ENCODE data around the gene F7.

DNA sequence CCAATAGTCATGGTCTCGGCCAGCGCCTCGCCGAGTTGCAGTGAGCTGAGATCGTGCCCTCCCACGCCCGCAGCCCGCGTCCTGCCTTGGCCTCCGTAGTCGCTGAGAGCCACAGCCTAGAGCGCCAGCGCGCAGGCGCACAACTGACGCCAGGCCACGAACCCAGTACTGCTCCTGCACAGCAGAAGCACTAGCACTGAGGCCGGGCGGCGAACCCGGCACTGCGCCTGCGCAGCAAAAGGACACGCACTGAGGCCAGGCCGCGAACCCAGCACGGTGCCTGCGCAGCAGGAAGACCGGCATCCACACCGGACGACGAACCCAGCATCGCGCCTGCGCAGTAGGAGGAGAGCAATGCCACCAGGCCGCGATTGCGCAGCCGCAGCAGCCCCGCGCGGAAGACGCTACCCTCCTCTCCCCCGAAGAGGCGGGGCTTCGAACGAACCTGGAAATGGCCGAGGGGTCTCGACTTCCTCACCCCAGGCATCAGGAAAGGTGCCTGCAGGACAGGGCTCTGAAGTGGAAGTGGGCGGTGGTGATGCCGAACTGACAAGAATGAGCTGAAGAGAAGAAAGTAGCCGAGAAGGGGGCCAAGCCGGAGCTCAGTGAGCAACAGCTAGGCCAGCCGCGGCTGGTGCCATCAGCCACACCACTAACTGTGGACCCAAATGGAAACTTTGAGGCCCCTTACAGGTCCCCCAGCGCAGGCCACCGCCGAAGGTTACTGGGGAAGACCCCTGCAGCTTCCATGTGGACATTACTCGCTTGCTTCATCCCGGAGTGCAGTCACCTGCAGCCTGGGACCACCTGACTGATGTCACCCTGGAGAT is 24.5 kb downstream of the F7 start:
- TF ChIP-seq, protein P1, sequence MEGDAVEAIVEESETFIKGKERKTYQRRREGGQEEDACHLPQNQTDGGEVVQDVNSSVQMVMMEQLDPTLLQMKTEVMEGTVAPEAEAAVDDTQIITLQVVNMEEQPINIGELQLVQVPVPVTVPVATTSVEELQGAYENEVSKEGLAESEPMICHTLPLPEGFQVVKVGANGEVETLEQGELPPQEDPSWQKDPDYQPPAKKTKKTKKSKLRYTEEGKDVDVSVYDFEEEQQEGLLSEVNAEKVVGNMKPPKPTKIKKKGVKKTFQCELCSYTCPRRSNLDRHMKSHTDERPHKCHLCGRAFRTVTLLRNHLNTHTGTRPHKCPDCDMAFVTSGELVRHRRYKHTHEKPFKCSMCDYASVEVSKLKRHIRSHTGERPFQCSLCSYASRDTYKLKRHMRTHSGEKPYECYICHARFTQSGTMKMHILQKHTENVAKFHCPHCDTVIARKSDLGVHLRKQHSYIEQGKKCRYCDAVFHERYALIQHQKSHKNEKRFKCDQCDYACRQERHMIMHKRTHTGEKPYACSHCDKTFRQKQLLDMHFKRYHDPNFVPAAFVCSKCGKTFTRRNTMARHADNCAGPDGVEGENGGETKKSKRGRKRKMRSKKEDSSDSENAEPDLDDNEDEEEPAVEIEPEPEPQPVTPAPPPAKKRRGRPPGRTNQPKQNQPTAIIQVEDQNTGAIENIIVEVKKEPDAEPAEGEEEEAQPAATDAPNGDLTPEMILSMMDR (IDR thresholded peaks at IDR 0.05): no peak
- TF ChIP-seq CREM (CRISPR knock-in tag; IDR thresholded peaks at IDR 0.05) (no peak), ZNF263 (CRISPR knock-in tag; IDR thresholded peaks at IDR 0.05; ENCODE audit: low read depth) (no peak)
- TF ChIP-seq, protein P2, sequence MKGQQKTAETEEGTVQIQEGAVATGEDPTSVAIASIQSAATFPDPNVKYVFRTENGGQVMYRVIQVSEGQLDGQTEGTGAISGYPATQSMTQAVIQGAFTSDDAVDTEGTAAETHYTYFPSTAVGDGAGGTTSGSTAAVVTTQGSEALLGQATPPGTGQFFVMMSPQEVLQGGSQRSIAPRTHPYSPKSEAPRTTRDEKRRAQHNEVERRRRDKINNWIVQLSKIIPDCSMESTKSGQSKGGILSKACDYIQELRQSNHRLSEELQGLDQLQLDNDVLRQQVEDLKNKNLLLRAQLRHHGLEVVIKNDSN (CRISPR knock-in tag; IDR thresholded peaks at IDR 0.05): no peak

Measured in WTC11 (cell line).